HG03196 (cell line): Measurements from ENCODE around the gene DGCR8.

ENCODE experiments used
- ATAC-seq: cut with Tn5 transposase; IDR thresholded peaks from one replicate; pipeline ENCODE4 v1.9.1; 2021; ENCODE audit not compliant: unreplicated experiment

The DGCR8 gene

DNA sequence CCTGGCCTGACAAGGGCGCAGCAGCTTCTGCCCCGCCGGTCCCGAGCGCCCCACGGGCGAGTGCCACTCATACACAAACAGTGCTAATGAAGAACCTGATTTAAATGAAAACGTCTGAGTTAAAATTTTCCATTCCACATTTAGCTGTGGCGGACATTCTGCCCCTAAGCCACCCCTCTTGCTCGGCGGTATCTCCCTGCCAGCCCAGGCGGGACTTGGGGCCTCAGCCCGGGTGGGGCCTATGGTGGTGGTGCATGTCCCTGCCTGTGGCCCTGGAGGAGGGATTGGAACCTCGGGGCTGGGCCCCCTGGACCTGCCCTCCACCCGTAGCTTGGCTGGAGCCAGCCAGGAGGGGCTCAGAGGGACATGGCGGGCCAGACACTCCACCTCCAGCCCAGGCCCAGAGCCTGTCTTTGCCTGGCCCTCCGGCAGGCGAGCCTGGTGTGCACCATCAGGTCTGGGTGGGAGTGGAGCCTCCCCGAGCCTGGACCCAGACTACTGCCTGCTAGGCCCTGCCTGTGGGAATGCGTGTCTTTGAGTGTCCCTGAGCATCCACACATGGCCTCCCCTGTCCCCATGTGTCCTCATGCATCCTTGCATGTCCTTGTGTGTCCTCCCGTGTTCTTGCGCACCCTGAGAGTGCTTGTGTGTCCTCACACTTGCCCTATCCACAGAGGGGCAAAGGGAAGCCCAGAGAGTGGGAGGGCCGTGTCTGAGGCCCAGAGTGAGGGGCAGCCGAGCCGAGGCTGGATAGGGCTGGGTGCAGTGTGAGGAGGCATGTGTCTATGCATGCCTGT, 56.0 kb downstream of the DGCR8 start:
- ATAC-seq = no peak

DNA sequence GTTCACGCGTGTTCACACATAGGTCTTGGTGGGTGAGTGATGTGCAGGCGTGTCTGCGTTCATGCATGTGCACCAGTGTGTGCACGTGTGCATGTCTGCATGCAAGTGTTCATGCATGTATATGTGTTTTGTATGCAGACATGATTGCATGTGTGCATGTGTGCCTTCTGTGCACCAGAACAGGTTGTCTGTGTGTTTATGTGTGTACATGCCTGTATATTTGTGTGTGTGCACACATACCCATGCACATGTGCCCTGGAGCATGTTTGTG, 56.5 kb downstream of the DGCR8 start:
- ATAC-seq = no peak

DNA sequence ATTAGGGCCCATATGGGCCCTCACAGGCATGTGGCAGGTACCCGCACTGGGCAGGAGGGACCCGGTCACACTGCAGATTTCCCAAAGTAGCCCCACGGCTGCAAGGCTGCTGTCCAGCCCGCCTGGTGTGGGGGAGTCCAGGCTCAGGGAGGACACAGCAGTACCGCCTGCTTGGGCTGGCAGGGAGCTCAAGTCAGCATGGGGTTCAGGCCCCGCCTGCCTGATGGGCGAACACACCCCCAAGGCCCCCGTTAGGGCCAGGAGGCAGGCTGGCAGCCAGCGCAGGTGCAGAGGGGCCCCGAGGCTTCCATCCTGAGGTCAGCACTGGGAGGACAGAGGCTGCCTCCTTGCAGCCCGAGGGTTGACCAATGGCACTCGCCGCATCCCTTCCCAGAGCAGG, 57.1 kb downstream of the DGCR8 start:
- ATAC-seq = no peak

DNA sequence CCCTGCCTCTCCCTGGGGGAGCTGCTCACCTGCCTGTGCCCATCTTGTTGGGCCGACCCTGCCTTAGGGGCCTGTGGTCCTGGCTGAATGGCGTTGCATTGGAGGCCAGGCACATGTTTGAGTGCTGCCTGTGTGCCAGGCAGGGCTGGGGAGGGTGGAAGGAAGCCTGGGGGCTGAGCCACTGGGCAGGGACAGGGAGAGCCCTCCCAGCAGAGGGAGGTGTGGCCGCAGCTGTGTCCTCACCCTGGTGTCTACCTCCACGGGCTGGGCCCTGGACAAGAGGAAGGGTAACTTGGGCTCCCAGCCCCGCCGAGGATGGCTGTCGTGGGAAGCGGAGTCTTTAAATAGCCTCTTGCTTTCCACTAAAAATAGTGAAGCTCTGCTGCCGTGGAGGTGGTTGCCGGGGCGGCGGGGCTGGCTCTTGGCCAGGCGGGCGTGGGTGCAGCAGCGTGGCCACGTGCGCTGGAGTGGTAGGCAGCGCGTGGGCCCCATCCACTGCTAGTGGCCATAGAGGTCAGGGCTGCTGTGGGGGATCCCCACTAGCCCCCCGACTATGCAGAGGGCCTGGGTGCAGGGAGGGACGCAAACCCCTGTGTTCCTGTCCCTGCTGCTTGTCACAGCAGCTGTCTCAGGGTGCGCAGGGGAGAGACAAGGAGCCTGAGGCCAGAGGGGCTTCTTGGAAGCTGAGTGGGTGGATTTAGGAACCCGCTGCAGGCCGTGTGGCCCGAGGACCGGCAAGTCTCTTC, 57.8 kb downstream of the DGCR8 start:
- no peak for ATAC-seq

DNA sequence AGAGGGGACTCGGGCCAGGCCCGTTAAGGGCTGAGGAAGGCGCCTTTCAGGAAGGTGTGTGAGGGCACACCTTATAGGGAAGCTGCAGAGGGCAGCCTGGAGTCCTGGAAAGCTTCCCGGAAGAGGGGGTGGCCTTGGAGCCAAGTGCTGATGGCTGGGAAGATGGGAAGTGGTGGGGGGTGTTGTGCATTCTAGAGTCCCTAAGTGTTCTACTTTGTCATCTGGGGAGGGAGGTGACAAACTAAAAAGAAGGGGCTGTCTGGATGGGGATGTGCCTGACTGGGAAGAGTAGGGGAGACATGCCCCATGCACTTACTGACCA, 58.3 kb downstream of the DGCR8 start:
- no peak for ATAC-seq

DNA sequence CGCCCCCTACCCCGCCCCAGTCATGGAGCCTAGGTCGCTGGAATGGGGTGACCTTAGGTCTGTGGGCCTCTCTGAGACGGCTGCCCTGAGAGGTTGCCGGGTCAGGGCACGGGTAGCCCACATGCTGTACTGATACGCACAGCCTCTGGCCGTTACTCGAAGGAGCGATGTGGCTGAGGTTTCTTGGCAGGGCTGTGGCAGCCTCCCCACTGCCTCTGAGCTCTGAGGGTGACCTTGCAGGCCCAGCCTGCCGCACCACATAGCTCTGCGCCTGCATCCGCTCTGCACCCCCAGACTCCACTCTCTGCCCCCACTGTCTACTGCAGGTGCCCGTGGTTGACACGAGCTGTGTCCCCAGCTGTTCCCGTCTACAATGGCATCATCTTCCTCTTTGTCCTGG, 58.8 kb downstream of the DGCR8 start:
- ATAC-seq = no peak

DNA sequence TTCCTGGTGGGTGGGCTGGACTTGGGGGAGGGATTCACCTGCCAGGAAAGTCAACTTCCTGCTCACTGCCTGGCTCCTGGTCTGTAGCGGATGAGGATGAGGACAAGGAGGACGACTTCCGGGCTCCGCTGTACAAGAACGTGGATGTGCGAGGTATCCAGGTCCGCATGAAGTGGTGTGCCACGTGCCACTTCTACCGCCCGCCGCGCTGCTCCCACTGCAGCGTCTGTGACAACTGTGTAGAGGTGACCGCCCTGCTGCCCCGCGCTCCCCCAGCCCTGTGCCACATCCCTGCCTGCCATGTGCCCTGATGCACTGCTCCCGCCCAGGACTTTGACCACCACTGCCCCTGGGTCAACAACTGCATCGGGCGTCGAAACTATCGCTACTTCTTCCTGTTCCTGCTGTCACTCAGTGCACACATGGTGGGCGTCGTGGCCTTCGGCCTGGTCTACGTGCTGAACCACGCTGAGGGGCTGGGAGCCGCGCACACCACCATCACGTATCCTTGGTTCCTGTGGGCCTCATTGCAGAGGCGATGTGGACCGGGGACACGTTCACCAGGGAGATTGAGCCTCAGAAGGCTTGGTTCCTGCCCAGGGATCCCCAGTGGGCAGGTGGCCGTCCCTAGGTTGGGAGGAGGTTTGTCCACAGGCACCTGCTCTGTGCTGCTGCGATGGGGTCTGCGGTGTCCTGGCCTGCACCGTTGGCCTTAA, 59.5 kb downstream of the DGCR8 start:
- no peak for ATAC-seq

DNA sequence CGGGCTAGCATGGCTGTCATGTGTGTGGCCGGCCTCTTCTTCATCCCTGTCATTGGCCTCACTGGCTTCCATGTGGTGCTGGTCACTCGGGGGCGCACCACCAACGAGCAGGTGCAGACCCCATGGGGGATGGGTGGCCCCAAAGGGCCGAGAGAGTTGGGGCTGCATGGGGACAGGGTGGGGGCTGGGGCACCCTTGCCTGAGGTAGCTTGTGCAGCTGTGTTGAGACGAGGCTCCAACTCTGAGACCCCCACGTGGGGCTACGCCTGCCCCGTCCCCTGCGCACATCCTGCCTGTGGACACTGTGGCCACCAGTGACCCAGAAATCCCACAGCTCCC, 60.0 kb downstream of the DGCR8 start:
- no peak for ATAC-seq

DNA sequence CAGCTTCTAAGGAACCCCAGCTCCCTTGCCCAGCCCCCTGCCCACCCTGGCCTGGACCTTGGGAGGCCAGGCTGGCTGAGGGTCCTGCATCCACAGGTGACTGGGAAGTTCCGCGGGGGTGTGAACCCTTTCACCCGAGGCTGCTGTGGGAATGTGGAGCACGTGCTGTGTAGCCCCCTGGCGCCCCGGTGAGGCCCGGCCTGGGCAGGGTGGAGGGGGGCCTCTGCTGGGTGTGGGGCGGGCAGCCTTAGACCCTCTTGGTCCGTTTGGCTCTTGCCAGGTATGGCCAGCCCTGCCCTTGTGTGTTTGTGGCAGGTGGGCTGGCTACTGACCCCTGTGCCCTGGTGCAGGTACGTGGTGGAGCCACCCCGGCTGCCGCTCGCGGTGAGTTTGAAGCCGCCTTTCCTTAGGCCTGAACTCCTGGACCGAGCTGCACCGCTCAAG, 60.5 kb downstream of the DGCR8 start:
- ATAC-seq = no peak

DNA sequence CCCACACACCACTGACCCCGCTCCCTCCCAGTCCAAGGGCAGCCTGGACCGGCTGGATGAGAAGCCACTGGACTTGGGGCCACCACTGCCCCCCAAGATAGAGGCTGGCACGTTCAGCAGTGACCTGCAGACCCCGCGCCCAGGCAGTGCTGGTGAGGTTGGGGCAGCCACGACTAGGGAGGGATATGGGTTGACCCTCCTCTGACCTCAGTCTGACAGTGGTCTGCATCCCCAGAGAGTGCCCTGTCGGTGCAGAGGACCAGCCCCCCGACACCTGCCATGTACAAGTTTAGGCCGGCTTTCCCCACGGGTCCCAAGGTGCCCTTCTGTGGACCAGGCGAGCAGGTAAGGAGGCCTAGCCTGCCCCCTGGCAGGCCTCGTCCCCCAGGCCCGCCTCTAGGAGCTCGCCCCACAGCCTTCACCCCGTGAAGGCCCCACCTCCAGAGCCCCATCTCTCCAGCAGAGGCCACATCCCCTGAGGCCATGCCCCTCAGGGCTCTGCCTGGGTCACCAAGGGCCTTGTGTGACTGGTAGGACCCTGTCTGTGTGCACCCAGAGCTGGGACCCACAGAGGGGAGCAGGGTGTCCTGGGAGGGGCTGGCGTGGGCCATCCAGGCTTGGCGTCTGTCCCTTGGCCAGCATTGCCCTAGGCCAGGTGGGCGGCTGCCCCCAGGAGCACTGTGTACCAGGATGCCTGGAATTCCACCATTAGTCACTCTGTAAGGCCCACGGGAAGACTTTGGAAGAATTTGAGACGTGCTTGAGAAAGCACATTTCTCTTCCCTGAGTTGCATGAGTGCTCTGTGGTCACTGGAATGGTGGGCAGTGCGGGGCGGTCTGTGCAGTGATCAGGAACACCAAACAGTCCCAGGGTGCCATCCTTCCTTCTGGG, 61.4 kb downstream of the DGCR8 start:
- no peak for ATAC-seq

DNA sequence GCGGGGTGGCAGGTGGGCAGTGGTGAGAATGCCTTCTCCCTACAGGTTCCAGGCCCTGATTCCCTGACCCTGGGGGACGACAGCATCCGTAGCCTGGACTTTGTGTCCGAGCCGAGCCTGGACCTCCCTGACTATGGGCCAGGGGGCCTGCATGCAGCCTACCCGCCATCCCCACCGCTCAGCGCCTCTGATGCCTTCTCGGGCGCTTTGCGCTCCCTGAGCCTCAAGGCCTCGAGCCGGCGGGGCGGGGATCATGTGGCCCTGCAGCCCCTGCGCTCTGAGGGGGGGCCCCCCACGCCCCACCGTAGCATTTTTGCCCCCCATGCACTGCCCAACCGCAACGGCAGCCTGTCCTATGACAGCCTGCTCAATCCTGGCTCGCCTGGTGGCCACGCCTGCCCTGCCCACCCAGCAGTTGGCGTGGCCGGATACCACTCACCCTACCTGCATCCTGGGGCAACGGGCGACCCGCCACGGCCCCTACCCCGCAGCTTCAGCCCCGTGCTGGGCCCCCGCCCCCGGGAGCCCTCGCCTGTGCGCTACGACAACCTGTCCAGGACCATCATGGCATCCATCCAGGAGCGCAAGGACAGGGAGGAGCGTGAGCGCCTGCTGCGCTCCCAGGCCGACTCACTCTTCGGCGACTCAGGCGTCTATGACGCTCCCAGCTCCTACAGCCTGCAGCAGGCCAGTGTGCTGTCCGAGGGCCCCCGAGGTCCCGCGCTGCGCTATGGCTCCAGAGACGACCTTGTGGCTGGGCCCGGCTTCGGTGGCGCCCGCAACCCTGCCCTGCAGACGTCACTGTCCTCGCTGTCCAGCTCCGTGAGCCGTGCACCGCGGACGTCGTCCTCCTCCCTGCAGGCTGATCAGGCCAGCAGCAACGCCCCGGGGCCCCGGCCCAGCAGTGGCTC, 62.9 kb downstream of the DGCR8 start:
- ATAC-seq = no peak

DNA sequence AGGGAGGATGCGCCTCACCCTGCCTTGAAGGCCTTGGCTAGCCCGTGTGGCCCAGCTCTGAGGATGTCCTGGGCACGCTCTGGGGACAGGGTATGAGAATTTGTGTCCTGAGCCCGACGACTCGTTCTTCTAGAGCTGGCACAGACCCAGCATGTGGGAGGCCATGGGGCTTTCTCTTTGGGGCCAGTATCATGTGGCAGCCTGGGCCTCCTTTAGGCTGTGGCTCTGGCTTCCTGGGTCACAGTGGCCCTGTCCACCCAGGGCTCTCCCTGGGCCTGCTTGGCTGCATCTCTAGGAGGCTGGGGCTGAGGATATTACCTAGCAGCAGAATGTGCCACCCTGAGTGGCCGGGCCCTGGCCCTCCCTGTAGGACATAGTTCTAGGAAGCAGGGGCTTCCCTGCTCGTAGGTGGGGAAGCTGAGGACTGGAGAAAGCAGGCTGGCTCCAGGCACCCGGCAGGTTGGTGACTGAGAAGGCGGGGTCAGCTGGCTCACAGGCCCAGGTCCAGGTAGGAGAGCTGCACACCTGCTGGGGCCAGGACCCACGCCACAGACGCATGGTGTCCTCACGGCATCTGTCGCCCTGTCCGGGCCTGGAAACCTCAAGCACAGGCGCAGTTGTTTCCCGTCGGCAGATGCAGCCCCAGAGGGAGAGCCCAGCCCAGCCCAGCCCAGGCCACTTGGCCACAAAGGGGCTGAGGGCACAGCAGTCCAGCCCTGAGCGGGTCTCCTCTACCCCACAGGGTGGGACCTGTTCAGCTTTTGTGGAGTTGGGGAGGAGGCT, 64.0 kb downstream of the DGCR8 start:
- ATAC-seq = no peak

DNA sequence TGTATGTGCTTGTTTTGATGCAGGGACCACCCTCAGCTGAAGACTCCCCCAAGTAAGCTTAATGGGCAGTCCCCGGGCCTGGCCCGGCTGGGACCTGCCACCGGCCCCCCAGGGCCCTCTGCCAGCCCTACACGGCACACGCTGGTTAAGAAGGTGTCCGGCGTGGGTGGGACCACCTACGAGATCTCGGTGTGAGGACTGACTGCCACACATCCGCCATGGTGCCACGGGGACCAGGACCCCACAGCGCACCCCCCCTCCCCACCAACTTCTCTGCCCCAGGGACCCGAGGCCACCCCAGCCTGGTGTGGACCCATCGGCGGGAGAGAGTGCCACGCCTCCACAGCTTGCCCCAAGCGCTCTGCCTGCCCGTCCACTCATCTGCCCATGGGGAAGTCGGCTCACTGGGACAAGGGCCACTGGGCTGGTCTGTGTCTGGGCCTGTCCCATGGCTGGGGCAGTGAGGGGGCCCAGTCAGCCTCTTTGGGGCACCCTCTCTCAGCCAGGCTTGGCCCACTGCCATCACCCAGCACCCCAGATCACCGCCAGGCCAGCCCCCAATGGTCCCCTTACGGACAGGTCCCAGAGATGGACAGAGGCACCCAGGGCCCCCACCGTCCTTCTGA, 65.3 kb downstream of the DGCR8 start:
- ATAC-seq = no peak

DNA sequence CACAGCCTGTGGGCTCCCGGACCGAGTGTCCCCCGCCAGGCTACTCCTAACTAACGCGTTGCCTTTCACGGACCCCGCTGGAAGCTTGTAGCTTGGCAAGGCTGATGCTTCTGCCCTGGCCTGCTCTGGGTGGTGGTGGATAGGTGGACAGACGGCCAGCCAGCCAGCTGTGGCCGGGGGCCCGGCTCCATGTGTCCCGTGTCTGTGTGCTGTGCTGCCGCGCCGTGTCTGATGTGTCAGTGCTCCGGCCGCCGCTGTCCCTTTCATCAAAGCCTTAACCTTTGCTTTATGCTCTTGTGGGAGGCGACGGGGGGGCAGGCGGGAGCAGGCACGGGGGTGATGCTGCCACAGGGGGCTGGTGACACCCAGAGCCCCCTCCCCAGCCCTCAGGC, 65.8 kb downstream of the DGCR8 start:
- ATAC-seq = no peak

DNA sequence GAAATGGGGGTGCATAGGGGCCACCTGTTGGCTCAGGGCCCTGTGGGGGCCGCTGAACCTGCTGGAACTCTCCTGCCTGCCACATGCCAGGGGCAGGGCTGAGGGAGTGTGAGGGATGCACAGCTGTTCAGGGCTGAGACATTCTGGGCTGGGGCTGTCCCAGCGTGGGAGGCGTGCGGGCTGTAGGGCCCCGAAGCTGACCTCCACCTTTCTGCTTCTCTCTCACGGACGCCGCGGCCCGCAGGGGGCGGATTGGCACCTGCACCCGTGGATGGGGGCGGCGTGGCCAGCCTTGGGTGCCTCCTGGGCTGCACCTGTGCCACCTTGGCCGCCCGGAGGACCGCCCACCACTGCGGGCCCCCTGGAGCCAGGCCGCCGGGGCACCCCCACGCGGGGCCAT, 66.7 kb downstream of the DGCR8 start:
- no peak for ATAC-seq

DNA sequence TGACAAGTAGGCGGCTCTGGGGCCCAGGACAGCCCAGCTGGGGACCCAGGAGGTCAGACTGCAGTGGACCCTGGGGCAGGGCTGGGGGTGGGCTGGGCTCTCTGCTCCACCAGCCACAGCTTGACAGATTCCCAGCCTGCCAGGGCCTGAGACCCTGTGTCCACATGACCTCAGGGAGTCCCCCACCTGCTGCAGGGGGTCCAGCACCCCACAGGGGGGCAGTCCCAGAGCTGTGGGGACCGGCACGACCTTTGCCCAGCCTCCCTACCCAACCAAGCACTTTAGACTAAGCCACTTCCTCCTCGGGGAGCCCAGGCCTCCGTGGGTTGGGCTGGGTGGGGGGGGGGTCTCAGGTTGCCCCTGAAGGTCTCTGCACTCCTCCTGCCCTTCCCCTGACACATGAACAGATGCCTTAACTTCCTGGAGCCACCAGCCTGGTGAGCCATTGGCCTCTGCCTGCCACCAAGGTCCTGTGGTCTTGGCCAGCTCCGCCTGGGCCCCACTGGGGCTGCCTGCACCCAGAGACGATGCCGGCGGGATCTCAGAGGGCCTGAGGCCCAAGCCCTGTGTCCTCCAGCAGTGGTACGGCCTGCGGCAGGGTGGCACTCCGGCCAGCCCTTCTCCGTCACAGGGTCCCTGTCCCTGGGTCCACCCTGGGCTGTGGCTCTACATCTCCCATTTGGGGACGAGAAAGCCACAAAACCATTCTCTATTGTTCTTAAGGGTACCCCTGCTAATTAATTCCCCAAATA, 67.4 kb downstream of the DGCR8 start:
- ATAC-seq = no peak

DNA sequence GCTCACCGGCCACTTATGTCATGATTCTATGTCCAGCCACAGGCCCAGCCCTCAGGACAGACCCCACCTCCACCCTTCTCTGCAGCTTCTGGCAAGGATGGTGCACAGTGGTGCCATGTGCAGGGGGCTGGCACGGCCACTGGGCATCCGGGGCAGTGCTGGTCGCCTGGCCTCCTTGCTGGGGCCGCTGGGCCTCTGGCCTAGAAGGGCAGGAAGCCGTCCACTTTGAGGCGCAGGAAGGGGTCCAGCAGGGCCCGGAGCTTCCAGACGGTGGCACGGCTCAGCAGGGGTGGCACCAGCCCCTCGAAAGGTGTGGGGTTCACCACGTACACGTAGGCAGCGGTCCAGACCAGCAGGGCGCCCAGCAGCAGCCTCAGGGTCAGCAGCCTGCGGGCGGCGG, 68.4 kb downstream of the DGCR8 start:
- no peak for ATAC-seq
